Left lung (tissue), 10 donors: ENCODE measurements around the gene GLT6D1. TPM values are rescaled to one million over a fixed set of nuclear protein-coding genes. Genes with fewer than 3 reads are reported as not detected.

Experiments
- ATAC-seq: fragments of 200-7000 bp; cut with Tn5 transposase; one replicate; pipeline ENCODE4 v1.9.1; 2020; ENCODE audit warnings: moderate library complexity
- DNase-seq, 4 donors: peaks; one replicate each; pipeline ENCODE4 v3.0.0-alpha.2; 2013 to 2020
- H3K27ac ChIP-seq, 2 donors: fragments of 200-600 bp; sonication (generic) in 1 of 2; one replicate each; pipeline versions ENCODE4 v1.5.0 to v1.8.0; 2020 to 2021
- H3K27me3 ChIP-seq, 2 donors: fragments of 200-600 bp; sonication (generic) in 1 of 2; one replicate each; pipeline versions ENCODE4 v1.5.0 to v1.8.0; 2020 to 2021
- H3K36me3 ChIP-seq, 2 donors: fragments of 200-600 bp; sonication (generic) in 1 of 2; one replicate each; pipeline versions ENCODE4 v1.5.0 to v1.8.0; 2020 to 2021
- H3K4me1 ChIP-seq, 2 donors: fragments of 200-600 bp; one replicate each; pipeline ENCODE4 v1.8.0; 2021
- H3K4me3 ChIP-seq, 2 donors: fragments of 200-600 bp; sonication (generic) in 1 of 2; one replicate each; pipeline versions ENCODE4 v1.5.0 to v1.8.0; 2020 to 2021; ENCODE audit warnings: mild to moderate bottlenecking in 1 of 2
- H3K9me3 ChIP-seq, 2 donors: fragments of 200-600 bp; sonication (generic) in 1 of 2; one replicate each; pipeline versions ENCODE4 v1.5.0 to v1.8.0; 2020 to 2021
- CTCF ChIP-seq, 2 donors: fragments of 200-600 bp; sonication (generic) in 1 of 2; IDR thresholded peaks; one replicate each; pipeline versions ENCODE4 v1.5.0 to v1.8.0; 2021; ENCODE audit warnings: antibody characterized with exemption in 2 of 2
- intact Hi-C, 2 donors: fragments of 100-400 bp; cut with DNase I; formaldehyde crosslinking; loops; one replicate each; pipeline versions ENCODE4 v1.11.2 to v1.14.2; 2022
- polyA plus RNA-seq, 6 donors: library from polyadenylated mRNA; unstranded; fragments of 120-200 nt; gene quantifications; one replicate each; pipeline ENCODE4 v1.2.1, GENCODE V29; 2013; ENCODE audit not compliant: insufficient read length in 6 of 6
- total RNA-seq, 2 donors: library from RNA; stranded (reverse); fragmentation: NEBNext Ultra II Directional; extraction: Animal tissue kit (Norgen Biotek cat#: 25700); gene quantifications; one replicate each; pipeline ENCODE4 v1.2.1, GENCODE V29; 2021
- donor health status: DM: no; HTN: yes; CAD: no.
- donor health status: DM: no; HTN: no; CAD: no.

The GLT6D1 gene
- total and polyA plus RNA-seq, 8 donors = not detected

GRCh38 chr9:135614821-135615665, 24.3 kb downstream of the GLT6D1 start:
- H3K27me3 ChIP-seq = peaks cover 0 to 63% of the 10 kb centered on the region in 2 donors
- H3K9me3 ChIP-seq = no peaks in the 10 kb centered on the region
- H3K36me3 ChIP-seq = no peaks in the 10 kb centered on the region
- H3K4me3 ChIP-seq = no peak overlapping the region
- ATAC-seq = no peak
- intact Hi-C loops = no loop called here
- no peak overlapping the region for H3K27ac ChIP-seq
- DNase-seq = peak in 1 of 4 donors; percentile 75
- H3K4me1 ChIP-seq = no peaks in the 10 kb centered on the region
- no peak for TF ChIP-seq CTCF (IDR thresholded peaks at IDR 0.05)

- no peak for TF ChIP-seq CTCF (IDR thresholded peaks at IDR 0.05)
- H3K9me3 ChIP-seq = no peaks in the 10 kb centered on the region
- H3K4me3 ChIP-seq = no peak overlapping the region
- peaks cover 0 to 64% of the 10 kb centered on the region in 2 donors for H3K27me3 ChIP-seq
- no peaks in the 10 kb centered on the region for H3K4me1 ChIP-seq
- no peak for ATAC-seq
- no peak overlapping the region for H3K27ac ChIP-seq
- no peak for DNase-seq
- H3K36me3 ChIP-seq = no peaks in the 10 kb centered on the region
- intact Hi-C loops = no loop called here
Measured at GRCh38 chr9:135613946-135614805, 25.2 kb downstream of the GLT6D1 start.

GRCh38 chr9:135612981-135613910, 26.1 kb downstream of the GLT6D1 start:
- intact Hi-C loops = no loop called here
- H3K4me1 ChIP-seq = no peaks in the 10 kb centered on the region

GRCh38 chr9:135612437-135612836, 26.9 kb downstream of the GLT6D1 start:
- Histone ChIP-seq H3K4me1 (no peaks in the 10 kb centered on the region), H3K27me3 (peaks cover 0 to 70% of the 10 kb centered on the region in 2 donors), H3K9me3 (no peaks in the 10 kb centered on the region), H3K36me3 (no peaks in the 10 kb centered on the region), H3K4me3 (no peak overlapping the region), H3K27ac (no peak overlapping the region)
- DNase-seq (no peak), ATAC-seq (no peak)
- intact Hi-C loops = no loop called here
- TF ChIP-seq CTCF (IDR thresholded peaks at IDR 0.05) = no peak

More at GRCh38 chr9:135612981-135613910, 26.1 kb downstream of the GLT6D1 start:
- Histone ChIP-seq H3K27me3 (peaks cover 0 to 67% of the 10 kb centered on the region in 2 donors), H3K27ac (no peak overlapping the region), H3K36me3 (no peaks in the 10 kb centered on the region), H3K9me3 (no peaks in the 10 kb centered on the region), H3K4me3 (no peak overlapping the region)
- DNase-seq = no peak
- no peak for ATAC-seq
- TF ChIP-seq CTCF (IDR thresholded peaks at IDR 0.05) = no peak
